ENCODE results near the gene NXN.
"Not testable (repeated sequence)": the region's sequence is repeated elsewhere in the genome, so short reads cannot be mapped to it uniquely, and the experiment has no call there.

NXN gene

DNA sequence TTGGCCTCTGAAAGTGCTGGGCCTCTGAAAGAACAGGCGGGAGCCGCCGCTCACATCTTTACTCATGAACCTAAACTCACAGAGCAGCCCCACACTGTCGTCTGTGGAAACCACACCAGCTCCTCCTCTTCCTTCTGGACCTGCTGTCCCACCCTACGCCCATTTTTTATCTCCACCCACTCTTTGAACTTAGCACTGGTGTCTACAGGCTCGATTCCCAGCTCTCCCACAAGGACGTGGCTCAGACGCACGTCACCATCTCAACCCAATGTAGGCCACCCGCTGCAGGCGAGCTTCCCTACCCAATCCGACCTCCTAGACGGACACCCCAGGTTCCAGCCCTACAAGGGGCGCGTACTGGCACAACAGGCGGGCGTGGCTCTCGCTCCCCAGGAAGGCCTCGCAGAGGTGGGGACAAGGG lies 62.2 kb downstream of the NXN start:
- peak; percentile 72 for DNase-seq

- no peak for DNase-seq
Observed at GRCh38 chr17:916315-916714, 63.3 kb downstream of the NXN start.

- peak; percentile 52 for DNase-seq
Observed at GRCh38 chr17:915538-916201, 63.9 kb downstream of the NXN start.

DNA sequence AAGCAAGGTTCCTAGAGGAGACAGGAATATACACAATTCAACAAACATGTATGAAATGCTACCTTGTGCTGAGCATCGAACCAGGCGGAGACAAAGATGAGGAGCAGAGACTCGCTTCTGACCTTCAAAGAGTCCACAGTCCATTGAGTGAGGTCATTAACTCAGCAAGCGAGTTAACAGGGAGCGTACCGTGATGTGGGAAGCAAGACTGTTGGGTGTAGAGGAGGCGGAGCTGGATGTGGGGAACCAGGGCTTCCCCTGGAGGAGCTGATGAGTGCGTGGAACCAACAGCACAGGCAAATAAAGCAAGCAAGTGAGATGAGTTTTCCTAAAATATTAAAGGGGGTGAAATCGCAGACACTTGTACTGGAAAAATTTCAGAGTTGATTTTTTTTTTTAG lies 65.0 kb downstream of the NXN start:
- no peak for DNase-seq

DNA sequence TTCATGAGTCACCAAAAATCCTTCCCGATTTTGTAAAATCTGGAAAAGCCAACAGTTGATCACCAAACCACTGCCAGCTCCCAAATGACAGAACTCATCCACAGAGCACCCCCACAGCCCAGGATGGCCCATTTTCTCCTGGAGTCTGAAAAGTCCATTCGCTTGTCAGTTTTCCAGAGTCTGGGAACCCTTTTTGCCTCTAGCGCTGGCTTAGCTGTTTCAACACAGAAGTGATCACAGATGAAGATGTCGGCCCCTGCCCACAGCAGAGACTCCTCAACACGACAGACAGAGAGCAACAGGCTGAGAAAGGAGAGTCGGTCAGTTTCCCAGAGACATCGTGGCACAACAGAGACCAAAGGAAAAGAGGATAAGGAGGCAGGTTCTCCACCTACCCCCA lies 66.4 kb downstream of the NXN start:
- no peak for DNase-seq

- DNase-seq: peak; percentile 51
Observed at GRCh38 chr17:909642-910323, 69.8 kb downstream of the NXN start.

DNA sequence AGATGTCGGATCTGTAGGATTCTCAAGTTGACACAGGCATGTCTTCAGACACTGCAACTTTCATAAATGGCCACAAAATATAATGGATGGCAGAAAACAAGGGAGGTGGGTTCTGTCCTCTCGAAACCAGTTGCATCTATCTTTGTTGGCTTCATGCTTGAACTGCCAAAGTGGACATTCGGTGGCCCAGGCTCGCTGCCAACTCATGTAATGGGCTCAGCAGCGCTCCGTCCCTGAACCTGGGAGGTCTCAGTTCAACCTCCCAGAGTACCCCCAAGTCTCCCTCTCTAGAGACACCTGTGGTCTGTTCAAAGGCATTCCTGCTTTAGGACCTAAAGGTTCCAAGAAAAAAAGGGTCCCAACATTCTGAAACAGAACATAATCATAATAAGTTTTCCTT lies 71.9 kb downstream of the NXN start:
- no peak for DNase-seq

DNA sequence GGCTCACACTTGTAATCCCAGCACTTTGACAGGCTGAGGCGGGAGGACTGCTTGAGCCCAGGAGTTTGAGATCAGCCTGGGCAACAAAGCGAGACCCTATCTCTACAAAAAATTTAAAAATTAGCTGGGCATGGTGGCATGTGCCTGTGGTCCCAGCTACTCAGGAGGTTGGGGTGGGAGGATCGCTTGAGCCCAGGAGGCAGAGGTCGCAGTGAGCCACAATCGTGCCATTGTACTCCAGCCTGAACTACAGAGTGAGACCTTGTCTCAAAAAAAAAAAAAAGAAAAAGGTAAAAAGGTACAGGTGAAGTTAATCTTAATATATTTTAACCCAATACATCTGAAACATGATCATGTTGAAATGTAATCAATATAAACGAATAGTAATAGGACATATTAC lies 73.9 kb downstream of the NXN start:
- DNase-seq: not testable (repeated sequence)

- peak; percentile 95 for DNase-seq
Observed at GRCh38 chr17:903691-904481, 75.7 kb downstream of the NXN start.

- no peak for DNase-seq
Observed at GRCh38 chr17:902463-902862, 77.1 kb downstream of the NXN start.

DNA sequence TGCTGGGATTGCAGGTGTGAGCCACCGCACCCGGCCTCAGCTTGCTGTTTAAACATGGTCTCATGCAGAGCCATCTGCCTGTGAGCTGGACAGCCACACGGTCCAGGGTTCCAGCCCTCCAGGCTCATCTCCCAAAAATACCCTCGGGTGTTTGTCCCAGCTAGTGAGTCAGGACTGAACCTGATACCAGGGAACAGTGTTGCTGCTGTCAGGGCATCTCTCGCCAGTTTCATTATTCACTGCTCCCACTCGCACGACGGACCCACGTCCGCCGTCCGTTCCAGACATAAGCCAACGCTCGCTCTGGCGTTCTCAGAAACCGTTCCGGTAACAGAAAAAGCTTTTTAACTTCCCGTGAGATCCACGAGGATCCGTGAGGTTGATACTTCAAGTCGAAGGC lies 77.6 kb downstream of the NXN start:
- DNase-seq: no peak

DNA sequence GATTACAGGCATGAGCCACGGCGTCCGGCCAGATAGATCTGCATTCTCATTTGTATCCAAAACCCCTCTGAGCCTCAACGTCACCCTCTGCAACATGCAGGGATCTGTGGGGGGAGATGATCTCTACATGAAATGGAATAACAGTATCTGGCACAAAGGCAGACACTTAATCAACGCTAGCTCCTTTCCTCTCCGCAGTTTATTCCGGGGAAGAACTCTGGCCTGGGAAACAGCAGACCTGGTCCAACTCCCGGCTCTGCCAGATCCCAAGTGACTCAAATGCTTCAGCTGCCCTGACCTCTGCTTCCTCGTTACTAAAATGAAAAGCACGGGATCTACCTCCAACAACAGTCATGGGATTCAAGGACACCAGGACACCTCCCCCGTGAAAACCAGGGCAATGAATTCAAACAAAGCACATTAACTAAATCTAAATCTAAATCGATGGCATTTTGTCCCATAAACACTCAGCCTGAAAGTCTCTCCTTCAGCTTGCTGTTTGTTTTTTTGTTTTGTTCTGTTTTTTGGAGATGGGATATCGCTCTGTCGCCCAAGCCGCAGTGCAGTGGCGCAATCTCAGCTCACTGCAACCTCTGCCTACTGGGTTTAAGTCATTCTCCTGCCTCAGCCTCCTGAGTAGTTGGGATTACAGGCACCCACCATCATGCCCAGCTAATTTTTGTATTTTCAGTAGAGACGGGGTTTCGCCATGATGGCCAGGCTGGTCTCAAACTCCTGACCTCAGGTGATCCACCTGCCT lies 78.2 kb downstream of the NXN start:
- DNase-seq: no peak

GRCh38 chr17:900336-900934 lies 79.1 kb downstream of the NXN start:
- DNase-seq: no peak

- DNase-seq: no peak
Observed at GRCh38 chr17:897970-898619, 81.5 kb downstream of the NXN start.

DNA sequence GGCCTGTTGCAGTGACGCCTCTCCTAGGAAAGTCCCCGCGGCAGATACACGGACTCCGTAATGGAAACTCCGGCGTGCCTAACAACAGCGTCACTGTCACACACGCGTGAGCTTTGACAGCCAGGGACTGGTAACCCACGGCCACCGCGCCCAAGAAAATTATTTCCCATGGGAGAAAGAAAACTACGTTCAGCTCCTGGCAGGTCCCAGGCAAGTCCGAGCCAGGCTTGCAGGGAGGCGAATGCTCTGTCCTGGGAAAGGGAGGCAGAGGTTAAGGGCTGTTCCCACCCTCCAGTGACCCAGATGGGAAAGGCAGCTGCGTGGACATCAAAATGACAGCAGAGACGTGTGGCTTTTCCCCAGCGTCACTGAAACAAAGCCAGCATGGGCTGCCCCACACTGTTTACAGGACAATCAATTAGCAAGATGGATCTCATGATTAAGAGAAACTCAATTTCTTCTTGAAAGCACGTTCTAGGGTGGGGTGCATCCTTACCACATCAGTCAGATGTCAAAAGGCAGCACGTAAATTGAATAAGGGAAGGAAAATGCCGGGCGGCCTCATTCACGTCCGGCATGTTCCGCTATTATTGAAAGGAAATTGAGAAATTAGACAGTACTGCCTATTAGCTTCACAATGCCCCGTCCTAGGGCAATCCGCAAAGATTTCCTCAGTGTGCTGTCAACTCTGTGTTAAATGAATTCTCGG lies 82.5 kb downstream of the NXN start:
- no peak for DNase-seq

- no peak for DNase-seq
Observed at GRCh38 chr17:896454-896853, 83.1 kb downstream of the NXN start.

DNA sequence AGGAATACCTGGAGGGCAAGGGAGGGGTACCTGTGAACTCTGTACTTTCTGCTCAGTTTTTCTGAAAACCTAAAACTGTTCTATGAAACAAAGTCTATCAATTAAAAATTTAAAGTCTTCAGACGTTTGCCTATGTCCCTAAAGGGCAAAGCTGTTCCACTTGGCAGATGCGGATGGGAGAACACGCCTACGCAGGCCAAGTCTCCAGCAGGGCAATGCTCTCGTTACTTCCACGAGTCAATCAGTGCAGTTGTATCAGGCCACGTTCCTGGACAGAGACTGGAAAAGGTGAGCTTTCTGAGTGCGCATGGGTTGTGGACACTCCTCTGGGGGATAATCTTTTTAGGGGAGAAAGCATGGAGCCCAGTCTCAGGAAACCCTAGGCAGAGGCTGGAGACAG lies 86.6 kb downstream of the NXN start:
- DNase-seq: no peak

DNA sequence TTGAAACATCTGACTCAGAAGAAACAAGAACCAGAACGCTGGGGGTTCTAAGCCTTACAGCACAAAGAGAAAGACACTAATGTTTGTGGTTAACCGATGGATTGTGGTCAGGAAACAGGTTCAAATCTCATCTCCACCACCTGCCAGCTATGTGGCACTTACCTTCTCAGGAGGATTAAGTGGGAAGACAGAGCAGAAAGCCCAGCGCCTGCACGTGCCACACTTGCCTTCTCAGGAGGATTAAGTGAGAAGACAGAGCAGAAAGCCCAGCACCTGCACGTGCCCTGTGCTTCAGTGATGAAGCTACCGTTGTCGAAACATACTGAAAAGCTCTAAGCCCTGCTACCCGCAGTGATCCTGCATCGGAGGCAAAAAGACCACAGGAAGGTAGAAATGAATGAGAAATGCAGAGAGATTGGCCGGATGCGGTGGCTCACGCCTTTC lies 90.6 kb downstream of the NXN start:
- no peak for DNase-seq

GRCh38 chr17:887551-888209 lies 91.9 kb downstream of the NXN start:
- no peak for DNase-seq

DNA sequence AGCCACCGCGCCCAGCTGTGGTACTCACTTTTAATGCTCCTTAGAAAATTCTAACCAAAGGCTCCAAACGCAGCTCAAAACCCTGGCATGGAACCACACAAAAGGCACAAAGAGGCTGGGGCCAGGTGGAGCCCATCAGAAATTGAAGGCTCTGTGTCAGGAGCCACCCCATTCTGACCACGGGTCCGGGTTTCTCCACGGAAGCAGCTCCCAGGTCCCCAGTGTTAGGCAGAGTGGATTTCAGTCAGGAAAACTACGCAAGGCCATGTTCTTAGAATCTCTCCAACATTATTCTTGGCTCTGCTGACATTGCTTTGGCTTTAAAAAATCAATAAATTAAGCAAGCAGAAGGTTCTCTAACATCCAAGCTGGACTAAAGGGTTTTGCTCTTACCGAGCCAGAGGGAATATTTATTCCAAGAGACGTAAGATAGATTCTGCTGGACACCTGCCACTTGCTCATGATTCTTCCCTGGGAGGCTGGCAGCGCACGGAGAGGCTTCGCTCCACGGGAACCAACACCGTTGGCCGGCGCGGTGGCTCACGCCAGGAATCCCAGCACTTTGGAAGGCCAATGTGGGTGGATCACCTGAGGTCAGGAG lies 93.5 kb downstream of the NXN start:
- no peak for DNase-seq

Measured in fibroblast of skin of scalp (primary cell).